HEK293 (cell line): ENCODE measurements around the gene PDGFC.
A peak's percentile ranks its signal among the peaks of the same experiment; 100 is the strongest.

Experiments
- ATF2 ChIP-seq: fragments of 450-650 bp; formaldehyde crosslinking; IDR thresholded peaks from 2 replicates; pipeline ENCODE4 v1.5.1; 2016; ENCODE audit warnings: missing biosample characterization, missing genetic modification characterization, low read depth
- BCL11A ChIP-seq: fragments of 450-650 bp; formaldehyde crosslinking; IDR thresholded peaks from 2 replicates; pipeline ENCODE4 v1.5.1; 2016; ENCODE audit warnings: low read depth, missing biosample characterization, missing genetic modification characterization
- BCL6B ChIP-seq: fragments of 450-650 bp; formaldehyde crosslinking; IDR thresholded peaks from 2 replicates; pipeline ENCODE4 v1.5.1; 2017; ENCODE audit warnings: missing biosample characterization, missing genetic modification characterization
- ELK4 ChIP-seq: IDR thresholded peaks from 2 replicates; pipeline ENCODE4 v1.6.1; 2011; ENCODE audit warnings: mild to moderate bottlenecking, low read depth, low read length, borderline replicate concordance
- GFI1B ChIP-seq: fragments of 450-650 bp; formaldehyde crosslinking; IDR thresholded peaks from 2 replicates; pipeline ENCODE4 v1.5.1; 2016; ENCODE audit warnings: missing biosample characterization, missing genetic modification characterization
- IKZF3 ChIP-seq: fragments of 450-650 bp; IDR thresholded peaks from 2 replicates; pipeline ENCODE4 v1.5.0; 2018; ENCODE audit warnings: missing biosample characterization, mild to moderate bottlenecking, missing genetic modification characterization, moderate library complexity
- KLF10 ChIP-seq: fragments of 450-650 bp; IDR thresholded peaks from 2 replicates; pipeline ENCODE4 v1.5.1; 2018; ENCODE audit warnings: missing biosample characterization, mild to moderate bottlenecking, missing genetic modification characterization
- PRDM1 ChIP-seq: fragments of 450-650 bp; formaldehyde crosslinking; IDR thresholded peaks from 2 replicates; pipeline ENCODE4; 2016; ENCODE audit warnings: missing biosample characterization, missing genetic modification characterization
- PRDM4 ChIP-seq: fragments of 450-650 bp; formaldehyde crosslinking; IDR thresholded peaks from 2 replicates; pipeline ENCODE4 v1.5.1; 2017; ENCODE audit warnings: missing biosample characterization, missing genetic modification characterization
- SETDB1 ChIP-seq: IDR thresholded peaks from one replicate; pipeline ENCODE4 v1.6.1; 2017; ENCODE audit warnings: mild to moderate bottlenecking, low read length, moderate library complexity, mixed read lengths; ENCODE audit not compliant: insufficient read length
- YY2 ChIP-seq: fragments of 450-650 bp; formaldehyde crosslinking; IDR thresholded peaks from 2 replicates; pipeline ENCODE4 v1.5.1; 2016; ENCODE audit warnings: missing biosample characterization, missing genetic modification characterization
- ZBTB44 ChIP-seq: fragments of 450-650 bp; IDR thresholded peaks from 2 replicates; pipeline ENCODE4 v1.5.1; 2018; ENCODE audit warnings: missing biosample characterization, mild to moderate bottlenecking, missing genetic modification characterization
- ZEB2 ChIP-seq: fragments of 450-650 bp; formaldehyde crosslinking; IDR thresholded peaks from 2 replicates; pipeline ENCODE4 v1.5.1; 2016; ENCODE audit warnings: missing biosample characterization, missing genetic modification characterization
- ZNF114 ChIP-seq: fragments of 450-650 bp; formaldehyde crosslinking; IDR thresholded peaks from 2 replicates; pipeline ENCODE4 v1.5.0; 2017; ENCODE audit warnings: missing biosample characterization, missing genetic modification characterization
- ZNF148 ChIP-seq: fragments of 450-650 bp; formaldehyde crosslinking; IDR thresholded peaks from 2 replicates; pipeline ENCODE4 v1.5.0; 2017; ENCODE audit warnings: missing biosample characterization, missing genetic modification characterization, borderline replicate concordance
- ZNF19 ChIP-seq: fragments of 450-650 bp; formaldehyde crosslinking; IDR thresholded peaks from 2 replicates; pipeline ENCODE4; 2016; ENCODE audit warnings: missing biosample characterization, missing genetic modification characterization, low read depth
- ZNF335 ChIP-seq: fragments of 450-650 bp; formaldehyde crosslinking; conservative IDR thresholded peaks from 2 replicates; pipeline ENCODE4 v1.5.1; 2016; ENCODE audit warnings: missing biosample characterization, missing genetic modification characterization
- ZNF341 ChIP-seq: fragments of 450-650 bp; formaldehyde crosslinking; IDR thresholded peaks from 2 replicates; pipeline ENCODE4; 2016; ENCODE audit warnings: low read depth, missing biosample characterization, missing genetic modification characterization
- ZNF416 ChIP-seq: fragments of 450-650 bp; formaldehyde crosslinking; IDR thresholded peaks from 2 replicates; pipeline ENCODE4 v1.5.1; 2016; ENCODE audit warnings: missing biosample characterization, missing genetic modification characterization
- ZNF488 ChIP-seq: fragments of 450-650 bp; formaldehyde crosslinking; IDR thresholded peaks from 2 replicates; pipeline ENCODE4 v1.5.1; 2016; ENCODE audit warnings: missing biosample characterization, missing genetic modification characterization
- ZNF521 ChIP-seq: fragments of 450-650 bp; formaldehyde crosslinking; IDR thresholded peaks from 2 replicates; pipeline ENCODE4 v1.5.1; 2017; ENCODE audit warnings: missing biosample characterization, mild to moderate bottlenecking, missing genetic modification characterization
- ZNF529 ChIP-seq: fragments of 450-650 bp; formaldehyde crosslinking; IDR thresholded peaks from 2 replicates; pipeline ENCODE4 v1.5.1; 2017; ENCODE audit warnings: missing genetic modification characterization, missing biosample characterization; ENCODE audit not compliant: insufficient replicate concordance
- ZNF654 ChIP-seq: fragments of 450-650 bp; formaldehyde crosslinking; IDR thresholded peaks from 2 replicates; pipeline ENCODE4 v1.5.1; 2016; ENCODE audit warnings: low read depth, missing biosample characterization, missing genetic modification characterization
- ZNF707 ChIP-seq: fragments of 450-650 bp; formaldehyde crosslinking; IDR thresholded peaks from 2 replicates; pipeline ENCODE4 v1.5.1; 2016; ENCODE audit warnings: missing biosample characterization, missing genetic modification characterization
- ZNF768 ChIP-seq: fragments of 450-650 bp; formaldehyde crosslinking; IDR thresholded peaks from 2 replicates; pipeline ENCODE4 v1.5.1; 2018; ENCODE audit warnings: missing biosample characterization, mild to moderate bottlenecking, missing genetic modification characterization
- ZNF792 ChIP-seq: fragments of 450-650 bp; formaldehyde crosslinking; IDR thresholded peaks from 2 replicates; pipeline ENCODE4 v1.5.1; 2016; ENCODE audit warnings: missing biosample characterization, missing genetic modification characterization
- ZSCAN5A ChIP-seq: fragments of 450-650 bp; formaldehyde crosslinking; IDR thresholded peaks from 2 replicates; pipeline ENCODE4 v1.5.1; 2016; ENCODE audit warnings: missing biosample characterization, missing genetic modification characterization

Gene PDGFC

GRCh38 chr4:156959298-156959702 is 12.3 kb downstream of the PDGFC start (continued):
- TF ChIP-seq SETDB1 = no peak
- no peak for TF ChIP-seq ZNF792 (tag by site-specific recombination)
- TF ChIP-seq ELK4 = no peak
- peak; percentile 89 for TF ChIP-seq PRDM4 (tag by site-specific recombination)
- TF ChIP-seq ZNF768 (tag by site-specific recombination) = no peak
- TF ChIP-seq ZNF148 (tag by site-specific recombination) = no peak
- TF ChIP-seq ZBTB44 = peak; percentile 64; the same call in 1 of the 2 replicates
- no peak for TF ChIP-seq ZNF707 (tag by site-specific recombination)
- TF ChIP-seq YY2 (tag by site-specific recombination) = no peak
- TF ChIP-seq ZNF416 = no peak
- TF ChIP-seq ATF2 (tag by site-specific recombination) = peak; percentile 61; the same call in 1 of the 2 replicates
- 0 out of 2 replicates have a peak, but pooled peaks have one; percentile 3 for TF ChIP-seq ZNF654
- no peak for TF ChIP-seq ZNF335 (tag by site-specific recombination)
- no peak for TF ChIP-seq ZNF529 (tag by site-specific recombination)
- TF ChIP-seq BCL11A (tag by site-specific recombination) = 0 out of 2 replicates have a peak, but pooled peaks have one; percentile 22
- TF ChIP-seq PRDM1 (tag by site-specific recombination) = no peak
- TF ChIP-seq ZEB2 (tag by site-specific recombination) = peak; percentile 68
- TF ChIP-seq IKZF3 (tag by site-specific recombination) = peak; percentile 91
- TF ChIP-seq ZNF488 (tag by site-specific recombination) = peak; percentile 74
- TF ChIP-seq ZNF341 (tag by site-specific recombination) = no peak
- TF ChIP-seq GFI1B (tag by site-specific recombination) = 0 out of 2 replicates have a peak, but pooled peaks have one; percentile 33
- peak; percentile 88 for TF ChIP-seq BCL6B (tag by site-specific recombination)
- no peak for TF ChIP-seq ZNF114 (tag by site-specific recombination)
- TF ChIP-seq ZNF521 (tag by site-specific recombination) = no peak
- no peak for TF ChIP-seq ZSCAN5A (tag by site-specific recombination)
- no peak for TF ChIP-seq ZNF19 (tag by site-specific recombination)
- TF ChIP-seq KLF10 (tag by site-specific recombination) = peak; percentile 96
